SU-DHL-6 (cell line): ENCODE data around the gene PDE4D.

Experiments used
- EZH2phosphoT487 ChIP-seq: fragments of 200-600 bp; sonication (generic), shearing (Covaris generic); conservative IDR thresholded peaks from 2 replicates; pipeline ENCODE4 v1.6.1; 2018; ENCODE audit warnings: mild to moderate bottlenecking, antibody characterized with exemption, low read length, moderate library complexity, mixed read lengths
- TF ChIP-seq, protein P1 (sequence below): fragments of 200-600 bp; sonication (generic); IDR thresholded peaks from one replicate; pipeline ENCODE4 v1.5.1; 2017; ENCODE audit warnings: antibody characterized with exemption, mild to moderate bottlenecking, low read length, moderate library complexity; ENCODE audit not compliant: insufficient read depth, poor library complexity, severe bottlenecking

DNA sequence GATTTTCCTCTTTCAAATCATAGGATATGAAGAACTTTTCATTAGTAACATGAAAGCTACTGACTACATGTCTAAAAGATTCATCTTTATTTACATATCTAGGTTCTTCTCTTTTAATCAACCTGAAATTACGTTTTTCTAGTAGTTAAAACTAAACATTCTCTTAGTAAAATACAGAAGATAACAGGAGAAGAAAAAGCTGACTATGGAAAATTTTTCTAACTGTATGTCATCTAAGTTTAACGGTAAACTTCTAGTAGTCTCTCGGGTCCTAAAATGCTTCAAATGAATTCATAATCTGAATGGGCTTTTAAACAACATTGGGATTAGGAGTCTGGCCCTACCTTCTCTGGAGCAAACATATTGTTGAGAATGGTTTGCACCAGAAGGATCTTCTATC lies 151.9 kb downstream of the PDE4D start:
- TF ChIP-seq, protein P1, sequence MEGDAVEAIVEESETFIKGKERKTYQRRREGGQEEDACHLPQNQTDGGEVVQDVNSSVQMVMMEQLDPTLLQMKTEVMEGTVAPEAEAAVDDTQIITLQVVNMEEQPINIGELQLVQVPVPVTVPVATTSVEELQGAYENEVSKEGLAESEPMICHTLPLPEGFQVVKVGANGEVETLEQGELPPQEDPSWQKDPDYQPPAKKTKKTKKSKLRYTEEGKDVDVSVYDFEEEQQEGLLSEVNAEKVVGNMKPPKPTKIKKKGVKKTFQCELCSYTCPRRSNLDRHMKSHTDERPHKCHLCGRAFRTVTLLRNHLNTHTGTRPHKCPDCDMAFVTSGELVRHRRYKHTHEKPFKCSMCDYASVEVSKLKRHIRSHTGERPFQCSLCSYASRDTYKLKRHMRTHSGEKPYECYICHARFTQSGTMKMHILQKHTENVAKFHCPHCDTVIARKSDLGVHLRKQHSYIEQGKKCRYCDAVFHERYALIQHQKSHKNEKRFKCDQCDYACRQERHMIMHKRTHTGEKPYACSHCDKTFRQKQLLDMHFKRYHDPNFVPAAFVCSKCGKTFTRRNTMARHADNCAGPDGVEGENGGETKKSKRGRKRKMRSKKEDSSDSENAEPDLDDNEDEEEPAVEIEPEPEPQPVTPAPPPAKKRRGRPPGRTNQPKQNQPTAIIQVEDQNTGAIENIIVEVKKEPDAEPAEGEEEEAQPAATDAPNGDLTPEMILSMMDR: no peak
- no peak for TF ChIP-seq EZH2phosphoT487
